AG08396 (cell line): Measurements from ENCODE around the gene IGSF1.

Experiments
- DNase-seq: peaks from one replicate; pipeline ENCODE4 v3.0.0; 2012; ENCODE audit warnings: low spot score, mixed read lengths

IGSF1 gene

GRCh38 chrX:131288738-131289511 lies at the start of gene IGSF1:
Gene IGSF1, minus strand, starts transcription at chrX:131289306. Its CDS starts 2,632 bp downstream, at chrX:131286674.
- DNase-seq: no peak

DNA sequence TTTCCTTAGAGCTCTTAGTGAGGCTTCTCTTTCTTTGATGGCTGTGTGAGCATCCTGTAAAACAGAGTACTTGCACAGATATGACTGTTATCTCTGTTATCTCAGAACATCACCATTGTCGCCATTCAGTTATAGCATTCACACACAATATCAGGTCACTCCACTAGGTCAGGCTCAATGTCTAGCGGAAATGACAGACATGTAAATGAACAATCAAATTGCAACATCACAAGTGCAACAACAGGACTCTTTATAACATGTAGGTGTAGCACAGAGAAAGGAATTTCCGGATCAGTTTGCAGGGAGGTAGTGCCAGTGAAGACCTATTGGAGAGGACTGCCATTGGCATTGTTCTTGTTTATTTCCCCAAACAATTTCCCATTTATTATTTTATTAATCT lies 43.2 kb upstream of the IGSF1 start:
- DNase-seq: no peak

- DNase-seq: no peak
These were observed 42.0 kb upstream of the IGSF1 start for GRCh38 chrX:131331152-131331551.

DNA sequence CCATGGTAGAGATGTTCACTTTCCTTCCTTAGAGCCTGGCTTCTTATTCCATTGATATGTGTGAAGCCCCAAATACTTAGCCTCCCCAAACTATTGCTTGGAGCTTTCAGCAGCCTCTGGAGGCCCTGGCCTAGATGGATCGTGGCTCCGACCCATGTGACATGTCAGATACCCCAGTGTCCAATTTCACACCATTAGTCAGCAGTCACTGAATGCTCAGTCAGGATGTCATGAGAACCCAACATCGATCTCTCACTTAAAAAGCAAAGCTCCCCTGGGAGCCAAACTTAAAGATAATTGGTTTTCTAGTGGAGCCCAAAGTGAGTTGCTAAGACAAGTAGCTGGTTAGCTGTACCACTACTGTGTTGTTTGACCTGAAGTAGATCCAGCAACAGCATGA lies 41.6 kb upstream of the IGSF1 start:
- no peak for DNase-seq

GRCh38 chrX:131322651-131323050 lies 33.5 kb upstream of the IGSF1 start:
- no peak for DNase-seq

- DNase-seq: no peak
These were observed 28.2 kb upstream of the IGSF1 start for GRCh38 chrX:131317326-131317725.

DNA sequence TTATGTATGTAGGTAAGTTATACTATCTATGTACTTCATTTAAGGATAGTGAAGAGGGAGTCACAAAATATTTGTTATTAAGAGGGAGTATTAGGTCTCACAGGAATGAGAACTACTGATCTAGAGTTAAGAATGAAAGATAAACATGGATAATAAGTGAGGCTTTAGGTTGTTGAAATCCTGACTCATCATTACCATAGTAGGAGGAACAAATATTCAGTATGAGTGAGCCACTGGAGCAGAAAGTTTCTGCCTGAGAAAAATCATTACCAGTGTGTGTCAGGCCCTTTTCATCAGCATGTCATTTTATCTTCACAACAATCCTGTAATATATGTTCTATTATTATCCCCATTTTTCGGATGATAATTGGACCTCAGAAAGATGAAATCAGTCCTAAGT lies 27.2 kb upstream of the IGSF1 start:
- no peak for DNase-seq

DNA sequence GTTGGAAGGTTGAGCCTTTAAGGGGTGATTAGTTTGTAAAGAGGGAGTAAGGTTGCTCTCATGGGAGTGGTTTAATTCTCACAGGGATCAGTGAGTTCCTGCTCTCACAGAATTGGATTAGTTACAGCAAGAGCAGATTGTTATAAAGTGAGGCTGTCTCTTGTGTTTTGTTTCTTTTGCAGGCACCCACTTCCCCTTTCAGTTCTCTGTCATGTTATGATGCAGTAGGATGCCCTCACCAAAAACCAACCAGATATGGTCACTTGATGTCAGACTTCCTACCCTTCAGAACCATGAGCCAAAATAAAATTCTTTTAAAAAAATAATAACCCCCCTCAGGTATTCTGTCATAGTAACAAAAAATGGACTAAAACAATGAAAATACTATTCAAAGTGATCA lies 19.9 kb upstream of the IGSF1 start:
- DNase-seq: no peak

DNA sequence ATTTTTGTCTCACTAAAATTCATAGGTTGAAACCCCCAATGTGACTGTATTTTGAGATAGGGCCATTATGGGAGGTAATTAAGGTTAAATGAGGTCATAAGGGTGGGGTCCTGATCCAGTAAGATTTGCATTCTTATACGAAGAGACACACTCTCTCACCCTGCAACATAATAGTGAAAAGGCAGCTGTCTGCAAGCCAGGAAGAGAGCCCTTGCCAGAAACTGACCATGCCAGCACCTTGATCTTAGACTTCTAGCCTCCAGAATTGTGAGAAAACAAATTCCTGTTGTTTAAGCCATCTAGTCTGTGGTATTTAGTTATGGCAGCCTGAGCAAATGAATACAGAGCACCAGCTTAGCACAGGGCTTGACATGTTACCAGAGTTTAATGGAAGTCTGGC lies 17.5 kb upstream of the IGSF1 start:
- no peak for DNase-seq

- no peak for DNase-seq
These were observed 16.8 kb upstream of the IGSF1 start for GRCh38 chrX:131305926-131306325.

DNA sequence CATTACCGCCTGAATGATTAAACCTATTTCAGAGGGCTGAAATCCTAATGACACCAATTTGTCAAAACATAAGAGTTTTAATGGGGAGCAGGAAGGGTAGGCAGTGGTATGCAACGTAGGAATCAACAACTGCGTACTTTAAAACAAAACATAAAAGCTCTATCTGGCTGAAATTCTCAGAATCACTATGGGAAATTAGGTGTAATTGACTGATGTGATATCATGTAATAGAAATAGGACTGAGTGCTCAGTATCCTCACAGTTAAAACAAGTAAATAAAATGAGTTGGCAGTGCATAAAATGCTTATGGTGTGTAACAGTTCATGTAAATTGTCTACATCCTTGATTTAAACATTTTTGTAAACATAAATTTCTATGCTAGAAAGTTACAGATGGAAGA lies 13.6 kb upstream of the IGSF1 start:
- no peak for DNase-seq

DNA sequence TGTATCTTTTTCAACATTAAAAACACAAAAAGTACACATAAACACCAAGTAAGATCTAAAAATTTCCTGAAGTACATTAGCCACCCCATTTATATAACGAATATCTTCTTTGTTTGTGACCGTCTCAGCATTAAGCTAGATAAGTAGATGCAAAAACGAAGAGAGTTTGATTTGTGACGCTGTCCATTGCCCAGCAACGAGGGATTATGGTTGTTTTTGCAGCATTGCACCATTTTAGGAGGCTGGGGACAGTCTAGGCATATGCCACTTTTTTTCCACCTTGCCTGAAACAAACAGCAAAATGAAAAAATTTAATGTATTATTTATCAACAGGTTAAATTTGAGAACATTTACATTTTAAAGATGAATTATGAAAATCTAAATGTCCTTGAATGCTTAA lies 12.0 kb upstream of the IGSF1 start:
- no peak for DNase-seq

- no peak for DNase-seq
These were observed 9.7 kb upstream of the IGSF1 start for GRCh38 chrX:131298846-131299245.

DNA sequence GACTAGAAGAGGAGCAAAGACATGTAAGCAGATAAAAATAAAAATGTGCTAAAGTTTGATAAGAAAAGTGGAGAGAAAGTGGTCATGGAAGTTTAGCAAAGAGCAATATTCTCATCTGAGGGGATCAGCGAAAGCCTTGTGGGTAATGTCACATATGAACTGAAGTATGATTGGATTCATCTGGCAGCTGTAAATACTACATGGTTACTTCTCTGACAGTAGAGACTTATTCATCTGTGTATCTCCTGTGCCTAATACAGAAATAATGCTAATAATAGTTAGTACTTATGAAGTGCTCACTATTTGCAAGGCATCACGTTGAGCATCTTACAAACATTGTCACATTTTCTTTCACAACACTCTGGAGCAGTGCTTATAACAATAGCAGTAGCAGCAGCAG lies 8.9 kb upstream of the IGSF1 start:
- DNase-seq: no peak

GRCh38 chrX:131289527-131289926 lies 421 bp upstream of the IGSF1 start:
- DNase-seq: no peak

- no peak for DNase-seq
These were observed 918 bp downstream of the IGSF1 start for GRCh38 chrX:131288188-131288587.

DNA sequence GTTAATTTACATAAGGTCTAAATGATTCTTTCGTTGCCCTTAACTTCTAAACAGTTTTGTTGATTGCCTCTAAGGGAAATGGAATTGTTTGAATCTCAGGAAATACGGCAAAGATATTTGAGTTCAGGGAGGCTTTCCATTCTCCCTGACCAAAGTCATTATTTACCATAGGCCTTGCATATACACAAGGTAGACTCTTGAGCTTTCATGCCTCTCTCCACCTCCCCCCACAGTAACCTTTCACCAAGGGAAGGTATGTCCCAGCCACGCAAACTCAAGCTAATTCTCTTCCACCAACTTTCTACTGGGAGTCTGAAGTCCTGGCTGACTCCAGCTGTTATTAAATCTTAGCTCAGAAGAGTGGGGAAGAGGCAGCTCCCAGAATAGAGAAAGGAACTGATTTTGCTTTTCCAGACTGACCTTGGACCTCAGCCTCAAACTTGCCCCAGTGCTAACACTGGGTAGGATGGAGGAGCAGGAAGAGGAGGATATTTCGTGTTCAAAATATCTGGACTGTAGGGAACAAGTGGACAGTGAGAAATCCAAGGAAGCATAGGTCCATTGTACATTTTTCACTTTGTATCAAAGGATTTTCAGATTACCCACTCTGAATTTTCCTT lies 1.4 kb downstream of the IGSF1 start:
- DNase-seq: no peak

DNA sequence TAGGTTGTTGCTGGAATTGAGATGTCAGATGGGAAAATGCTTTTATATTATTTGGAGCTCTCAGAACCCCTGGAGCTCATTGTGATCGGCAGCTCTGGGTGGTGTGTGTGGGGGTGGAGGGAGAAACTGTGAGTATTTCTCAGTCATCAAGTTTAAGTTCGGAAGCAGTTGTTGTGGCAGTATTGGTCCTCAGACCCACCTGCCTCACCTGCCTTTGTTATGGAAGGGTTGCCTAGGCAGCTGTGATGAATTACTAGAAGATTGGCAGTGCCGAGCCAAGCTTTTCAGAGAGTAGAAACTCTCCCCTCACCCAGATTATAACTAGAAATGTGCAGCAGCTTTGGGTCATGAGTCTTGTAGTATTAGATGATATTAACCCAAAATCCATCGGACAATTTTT lies 9.5 kb downstream of the IGSF1 start:
- no peak for DNase-seq

GRCh38 chrX:131279197-131279596 lies 9.9 kb downstream of the IGSF1 start:
- no peak for DNase-seq

DNA sequence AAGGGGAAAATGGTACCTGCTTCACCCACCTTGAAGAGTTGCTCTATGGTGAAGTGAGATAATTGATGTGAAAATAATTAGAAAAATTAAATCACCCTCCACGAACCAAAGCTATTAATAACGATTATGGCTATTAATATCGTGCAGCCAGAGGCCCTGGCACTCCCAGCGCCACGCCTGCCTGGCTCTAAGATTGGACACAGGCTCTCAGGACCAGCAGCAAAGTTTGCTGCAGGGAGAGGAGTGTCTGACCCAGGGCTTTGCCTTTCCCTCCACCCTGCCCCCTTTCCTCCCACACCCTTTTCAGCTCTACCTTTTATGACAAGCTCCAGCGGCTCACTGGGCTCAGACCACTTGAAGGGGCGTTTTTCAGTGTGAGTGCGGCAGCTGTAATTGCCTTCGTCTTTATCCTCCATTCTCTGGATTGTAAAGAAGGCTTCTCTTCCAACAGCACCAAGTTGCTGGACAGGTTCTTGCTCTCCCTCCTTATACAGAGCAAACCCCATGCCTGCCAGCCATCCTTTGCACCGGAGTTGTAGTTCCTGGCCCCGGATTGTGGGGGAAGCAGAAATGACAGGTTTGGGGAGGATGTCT lies 11.5 kb downstream of the IGSF1 start:
- DNase-seq: no peak

GRCh38 chrX:131273011-131273410 lies 16.1 kb downstream of the IGSF1 start:
- no peak for DNase-seq

GRCh38 chrX:131271826-131272225 lies 17.3 kb downstream of the IGSF1 start:
- no peak for DNase-seq

DNA sequence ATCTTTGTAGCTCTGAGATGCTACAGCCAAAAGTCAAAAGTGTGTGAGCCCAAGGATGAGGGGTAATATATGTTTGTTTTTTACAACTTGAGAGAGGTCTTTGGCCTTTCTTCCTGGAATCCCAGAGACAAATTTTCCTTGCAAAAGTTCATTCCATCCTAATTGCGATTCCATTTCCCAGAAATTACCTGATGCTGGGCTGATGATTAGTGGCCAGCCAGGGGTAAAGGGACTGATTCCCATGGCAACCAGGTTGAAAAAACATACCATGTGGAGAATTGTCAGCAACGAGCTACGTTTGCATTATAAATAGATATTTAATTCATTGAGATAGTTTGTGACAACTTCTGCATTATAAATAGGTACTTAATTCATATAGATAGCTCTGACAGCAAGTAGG lies 17.8 kb downstream of the IGSF1 start:
- no peak for DNase-seq

DNA sequence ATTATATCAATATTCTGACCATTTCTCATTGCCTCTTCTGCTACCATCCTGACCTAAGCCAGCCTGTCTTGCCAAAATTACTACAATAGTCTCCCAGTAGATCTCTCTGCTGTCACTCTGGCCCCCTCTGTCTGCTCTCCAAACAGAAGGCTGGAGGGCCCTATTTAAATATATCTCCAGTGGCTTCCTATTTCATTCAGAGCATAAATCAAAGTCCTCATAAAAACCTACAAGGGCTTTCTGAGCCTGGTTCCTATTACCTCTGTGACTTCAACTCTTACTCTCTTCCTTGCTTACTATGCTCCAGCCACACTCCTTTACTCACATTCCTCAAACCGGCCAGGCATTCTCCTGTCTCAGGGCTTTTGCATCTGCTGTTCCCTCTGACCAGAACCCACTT lies 19.0 kb downstream of the IGSF1 start:
- DNase-seq: no peak
